Fibroblast of pulmonary artery (primary cell): ENCODE results near the gene CD96.
A peak's percentile ranks its signal among the peaks of the same experiment; 100 is the strongest.

Source experiments
- DNase-seq: peaks from one replicate; pipeline ENCODE4 v3.0.0-alpha.2; 2010; ENCODE audit warnings: low read depth
- H3K4me3 ChIP-seq: replicated peaks from 2 replicates; pipeline ENCODE4 v1.5.1; 2011; ENCODE audit warnings: low read depth, mild to moderate bottlenecking, control low read depth, low read length, moderate library complexity
- TF ChIP-seq, protein P1 (sequence below): IDR thresholded peaks from 2 replicates; pipeline ENCODE4 v1.5.1; 2011; ENCODE audit warnings: mild to moderate bottlenecking, control low read depth, low read length, inconsistent platforms; ENCODE audit errors: missing control alignments

Gene CD96

DNA sequence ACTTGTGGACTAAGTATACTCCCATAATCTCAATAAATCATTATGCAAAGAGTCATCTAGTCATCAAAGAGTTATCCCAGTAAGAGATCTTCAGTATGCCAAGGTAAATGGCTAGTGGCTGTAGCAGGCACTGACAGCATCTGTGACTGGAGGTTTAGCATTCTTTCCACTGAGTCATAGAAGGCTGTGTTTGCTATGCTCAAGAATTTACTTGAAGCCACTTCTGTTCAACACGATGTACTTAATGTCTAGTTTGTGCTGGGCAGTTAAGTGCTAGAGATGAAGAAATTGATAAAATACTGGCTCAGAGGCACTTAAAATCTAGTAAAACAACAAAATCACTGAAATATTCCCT, 40.1 kb downstream of the CD96 start:
- TF ChIP-seq, protein P1, sequence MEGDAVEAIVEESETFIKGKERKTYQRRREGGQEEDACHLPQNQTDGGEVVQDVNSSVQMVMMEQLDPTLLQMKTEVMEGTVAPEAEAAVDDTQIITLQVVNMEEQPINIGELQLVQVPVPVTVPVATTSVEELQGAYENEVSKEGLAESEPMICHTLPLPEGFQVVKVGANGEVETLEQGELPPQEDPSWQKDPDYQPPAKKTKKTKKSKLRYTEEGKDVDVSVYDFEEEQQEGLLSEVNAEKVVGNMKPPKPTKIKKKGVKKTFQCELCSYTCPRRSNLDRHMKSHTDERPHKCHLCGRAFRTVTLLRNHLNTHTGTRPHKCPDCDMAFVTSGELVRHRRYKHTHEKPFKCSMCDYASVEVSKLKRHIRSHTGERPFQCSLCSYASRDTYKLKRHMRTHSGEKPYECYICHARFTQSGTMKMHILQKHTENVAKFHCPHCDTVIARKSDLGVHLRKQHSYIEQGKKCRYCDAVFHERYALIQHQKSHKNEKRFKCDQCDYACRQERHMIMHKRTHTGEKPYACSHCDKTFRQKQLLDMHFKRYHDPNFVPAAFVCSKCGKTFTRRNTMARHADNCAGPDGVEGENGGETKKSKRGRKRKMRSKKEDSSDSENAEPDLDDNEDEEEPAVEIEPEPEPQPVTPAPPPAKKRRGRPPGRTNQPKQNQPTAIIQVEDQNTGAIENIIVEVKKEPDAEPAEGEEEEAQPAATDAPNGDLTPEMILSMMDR = no peak
- DNase-seq = peak; percentile 73
- no peak overlapping the region for H3K4me3 ChIP-seq

DNA sequence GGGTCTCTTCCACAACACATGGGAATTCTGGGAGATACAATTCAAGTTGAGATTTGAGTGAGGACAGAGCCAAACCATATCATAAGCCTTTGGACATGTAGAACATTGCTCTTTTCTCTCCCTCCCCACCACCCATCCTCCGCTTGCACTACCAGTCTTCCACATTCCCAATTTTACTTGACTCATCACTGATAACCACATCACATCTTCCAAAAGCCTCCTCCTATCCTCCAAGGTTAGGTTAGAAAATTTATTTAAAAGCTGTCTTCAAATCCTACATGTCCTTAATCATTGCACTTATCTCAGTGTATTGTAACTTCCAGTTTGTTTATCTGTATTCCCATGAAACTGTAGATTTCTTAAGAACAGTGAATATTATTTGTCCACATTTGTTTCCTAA, 42.7 kb downstream of the CD96 start:
- DNase-seq = no peak
- no peak overlapping the region for H3K4me3 ChIP-seq
- TF ChIP-seq, protein P1 = no peak

DNA sequence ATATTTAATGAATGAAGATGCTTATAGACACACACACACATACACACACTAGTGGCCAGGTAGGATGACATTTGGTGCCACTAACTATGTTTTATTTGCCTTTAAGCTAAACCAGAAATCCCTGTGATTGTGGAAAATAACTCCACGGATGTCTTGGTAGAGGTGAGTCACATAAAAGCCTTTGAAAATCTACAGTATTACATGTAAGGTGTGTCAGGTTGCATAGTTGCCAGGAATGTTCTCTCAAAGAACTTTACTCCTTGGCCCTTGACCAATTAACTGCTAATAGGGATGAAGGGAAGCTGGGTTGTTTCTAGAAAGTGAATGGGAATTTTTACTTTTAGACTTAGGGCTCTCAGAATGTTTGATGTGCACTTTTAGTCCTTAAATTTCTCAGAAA, 43.2 kb downstream of the CD96 start:
- peak; percentile 25 for DNase-seq
- TF ChIP-seq, protein P1 = no peak
- no peak overlapping the region for H3K4me3 ChIP-seq

DNA sequence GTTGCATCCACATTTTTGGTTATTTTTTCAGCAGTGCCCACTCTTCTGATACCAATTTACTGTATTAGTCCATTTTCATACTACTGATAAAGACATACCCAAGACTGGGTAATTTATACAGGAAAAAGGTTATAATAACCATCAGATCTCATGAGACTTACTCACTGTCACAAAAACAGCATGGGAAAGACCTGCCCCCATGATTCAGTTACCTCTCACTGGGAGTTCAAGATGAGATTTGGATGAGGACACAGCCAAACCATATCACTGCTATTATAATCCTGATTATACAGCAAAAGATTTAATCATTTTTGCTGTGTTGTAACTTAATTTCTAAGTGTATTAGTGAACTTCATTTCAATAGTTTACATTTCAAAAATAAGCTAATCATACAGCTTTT, 46.5 kb downstream of the CD96 start:
- DNase-seq = no peak
- H3K4me3 ChIP-seq = no peak overlapping the region
- TF ChIP-seq, protein P1 = no peak

DNA sequence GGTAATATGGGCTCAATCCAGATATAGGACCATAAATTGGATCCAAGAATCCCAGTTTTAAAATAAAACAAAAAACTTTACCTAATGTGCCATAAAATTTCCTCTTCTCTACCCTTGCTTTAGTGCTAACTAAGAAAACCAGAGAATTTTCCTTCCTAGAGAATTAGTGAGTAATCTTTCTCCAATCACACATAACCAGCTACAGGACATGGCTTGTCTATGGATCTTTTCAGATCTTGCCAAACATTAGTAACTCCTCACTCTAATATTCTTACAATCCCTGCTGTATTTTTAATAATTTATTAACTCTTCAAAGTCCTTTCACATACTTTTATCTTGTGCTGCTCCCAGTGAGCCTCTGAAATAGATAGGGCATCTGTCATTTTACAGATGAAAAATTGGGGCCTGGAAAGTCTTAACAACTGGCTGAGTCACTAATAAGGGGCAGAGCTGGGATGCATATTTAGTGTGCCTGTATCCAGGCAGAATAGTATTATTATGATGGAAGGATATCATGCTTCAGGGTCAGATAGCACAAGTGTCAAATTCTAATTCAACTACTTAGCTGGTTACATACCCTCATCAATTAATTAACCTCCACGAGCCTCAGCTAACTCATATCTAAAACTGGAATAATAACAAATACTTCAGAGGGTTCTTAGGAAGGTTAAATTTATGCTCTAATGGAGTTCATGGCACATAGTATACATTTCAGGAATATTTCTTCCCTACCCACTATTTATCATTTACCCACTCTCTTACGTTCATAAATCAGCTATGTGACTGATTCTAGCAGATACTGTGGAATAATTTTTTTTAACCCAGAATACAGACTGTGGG, 47.5 kb downstream of the CD96 start:
- DNase-seq = no peak
- no peak overlapping the region for H3K4me3 ChIP-seq
- TF ChIP-seq, protein P1 = no peak

DNA sequence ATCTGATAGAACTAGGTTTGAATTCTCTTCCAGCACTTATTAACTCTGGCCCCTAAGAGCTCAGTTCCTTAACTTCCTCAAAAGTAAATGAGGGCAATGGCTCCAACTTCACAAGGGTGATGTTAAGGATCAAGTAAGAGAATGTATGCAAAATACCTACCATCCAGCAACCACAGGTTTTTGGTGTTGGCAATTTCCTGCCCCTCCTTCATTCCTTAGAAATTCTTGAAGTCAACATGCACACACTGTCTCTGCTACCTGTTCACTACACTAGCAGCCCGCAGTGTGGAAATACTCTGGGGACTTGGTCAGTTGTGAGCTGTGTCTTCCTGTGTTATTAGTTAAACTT, 48.1 kb downstream of the CD96 start:
- DNase-seq = no peak
- H3K4me3 ChIP-seq = no peak overlapping the region
- TF ChIP-seq, protein P1 = no peak

DNA sequence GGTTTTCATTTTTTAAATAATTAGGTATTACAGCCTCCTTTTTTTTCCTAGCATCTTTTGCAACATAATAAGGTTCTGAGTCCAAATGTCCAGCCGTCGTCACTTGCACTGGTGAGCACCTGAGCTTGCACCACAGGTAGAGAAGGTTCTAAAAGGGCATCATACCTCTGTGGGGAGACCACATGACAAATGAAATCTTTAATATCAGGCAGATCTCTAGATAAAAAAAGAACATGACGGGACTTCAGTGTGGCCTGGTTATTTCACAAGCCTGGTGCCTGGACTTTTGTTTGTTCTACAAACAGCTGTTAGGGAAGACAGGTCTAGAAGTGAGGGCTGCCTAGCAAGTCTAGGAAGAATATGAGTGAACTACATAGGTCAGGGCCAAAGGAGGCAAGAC, 49.6 kb downstream of the CD96 start:
- no peak overlapping the region for H3K4me3 ChIP-seq
- TF ChIP-seq, protein P1 = no peak
- no peak for DNase-seq
